ENCODE results near the gene NDE1. TPM values are rescaled to one million over a fixed set of nuclear protein-coding genes. Genes with fewer than 3 reads are reported as not detected.

NDE1 gene
- total RNA-seq, 1 experiment from 2014 or later = 60.7 TPM

DNA sequence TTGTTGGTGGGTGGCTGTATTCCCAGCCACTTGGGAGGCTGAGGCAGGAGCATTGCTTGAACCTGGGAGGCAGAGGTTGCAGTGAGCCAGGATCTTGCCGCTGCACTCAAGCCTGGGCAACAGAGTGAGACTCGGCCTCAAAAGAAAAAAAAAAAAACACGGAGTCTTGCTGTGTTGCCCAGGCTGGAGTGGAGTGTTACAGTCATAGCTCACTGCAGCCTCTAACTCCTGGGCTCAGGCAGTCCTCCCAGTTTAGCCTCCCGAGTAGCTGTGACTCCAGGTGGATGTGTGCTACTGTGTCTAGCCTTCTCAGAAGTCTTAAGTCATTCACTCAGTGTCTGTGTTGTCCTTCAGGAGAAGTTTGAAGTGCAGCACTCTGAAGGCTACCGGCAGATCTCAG, 27.4 kb downstream of the NDE1 start:
- no peak for DNase-seq
- H3K27ac Mint-ChIP-seq (ENCODE audit: unreplicated experiment) = no peak overlapping the region
- H3K9me3 ChIP-seq = no peaks in the 10 kb centered on the region
- POLR2A ChIA-PET = no interaction called here
- H3K36me3 ChIP-seq (ENCODE audit: control insufficient read depth, insufficient read depth, low read length) = no peaks in the 10 kb centered on the region; the same call in 1 of the 2 replicates
- no peaks in the 10 kb centered on the region for H3K9me3 Mint-ChIP-seq (ENCODE audit: unreplicated experiment)
- no peaks in the 10 kb centered on the region for H3K4me1 ChIP-seq
- intact Hi-C loops (cut with micrococcal nuclease; ENCODE audit: unreplicated experiment) = no loop called here
- no peak overlapping the region for H3K4me3 ChIP-seq (ENCODE audit: low read depth, low read length)
- CTCF ChIA-PET = no interaction called here
- no TSS peak for BruUV-seq (replicated peaks)
- H3K36me3 Mint-ChIP-seq (ENCODE audit: insufficient read depth, unreplicated experiment) = peaks cover 42% of the 10 kb centered on the region
- H3K27me3 Mint-ChIP-seq (ENCODE audit: insufficient read depth, unreplicated experiment) = no peaks in the 10 kb centered on the region
- H3K27me3 ChIP-seq (replicated peaks; ENCODE audit: control insufficient read depth, insufficient read depth, low read length) = no peaks in the 10 kb centered on the region
- H3K4me1 Mint-ChIP-seq (ENCODE audit: low read depth, unreplicated experiment) = no peaks in the 10 kb centered on the region
- no peak for TF ChIP-seq CTCF (IDR thresholded peaks at IDR 0.05; ENCODE audit: insufficient read depth in 1 of 2, low read depth in 1 of 2, low read length in 1 of 2, severe bottlenecking in 1 of 2, unreplicated experiment in 1 of 2)
- H3K4me3 Mint-ChIP-seq (ENCODE audit: unreplicated experiment) = no peak overlapping the region

- no peaks in the 10 kb centered on the region; the same call in 1 of the 2 replicates for H3K36me3 ChIP-seq (ENCODE audit: control insufficient read depth, insufficient read depth, low read length)
- intact Hi-C loops (cut with micrococcal nuclease; ENCODE audit: unreplicated experiment) = no loop called here
- BruUV-seq (replicated peaks) = no TSS peak
Measured at GRCh38 chr16:15682105-15682570, 32.1 kb downstream of the NDE1 start.

DNA sequence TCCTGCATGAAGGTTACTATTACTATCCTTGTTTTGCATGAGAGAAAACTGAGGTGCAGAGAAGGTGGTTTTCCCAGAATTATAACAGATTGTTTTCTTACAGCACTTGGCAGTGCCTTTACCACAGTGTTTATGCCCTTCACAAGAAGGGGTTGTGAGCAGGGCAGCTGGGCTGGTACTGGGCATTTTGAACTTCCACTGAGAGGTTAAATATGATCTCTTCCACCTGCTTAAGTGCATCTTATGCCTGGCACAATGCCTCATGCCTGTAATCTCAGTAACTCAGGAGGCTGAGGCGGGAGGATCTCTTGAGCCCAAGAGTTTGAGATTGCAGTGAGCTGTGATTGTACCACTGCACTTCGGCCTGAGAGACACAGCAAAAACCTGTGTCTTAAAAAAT, 36.2 kb downstream of the NDE1 start:
- TF ChIP-seq CTCF (IDR thresholded peaks at IDR 0.05; ENCODE audit: insufficient read depth in 1 of 2, low read depth in 1 of 2, low read length in 1 of 2, severe bottlenecking in 1 of 2, unreplicated experiment in 1 of 2) = no peak
- Mint-ChIP-seq H3K4me3 (ENCODE audit: unreplicated experiment) (no peak overlapping the region), H3K36me3 (ENCODE audit: insufficient read depth, unreplicated experiment) (peaks cover 39% of the 10 kb centered on the region), H3K27me3 (ENCODE audit: insufficient read depth, unreplicated experiment) (no peaks in the 10 kb centered on the region), H3K4me1 (ENCODE audit: low read depth, unreplicated experiment) (no peaks in the 10 kb centered on the region), H3K9me3 (ENCODE audit: unreplicated experiment) (no peaks in the 10 kb centered on the region), H3K27ac (ENCODE audit: unreplicated experiment) (no peak overlapping the region)
- ChIA-PET POLR2A (no interaction called here), CTCF (no interaction called here)
- no TSS peak for BruUV-seq (replicated peaks)
- DNase-seq = no peak
- Histone ChIP-seq H3K36me3 (ENCODE audit: control insufficient read depth, insufficient read depth, low read length) (no peaks in the 10 kb centered on the region), H3K9me3 (no peaks in the 10 kb centered on the region), H3K27me3 (replicated peaks; ENCODE audit: control insufficient read depth, insufficient read depth, low read length) (no peaks in the 10 kb centered on the region), H3K4me3 (ENCODE audit: low read depth, low read length) (no peak overlapping the region), H3K4me1 (no peaks in the 10 kb centered on the region)
- intact Hi-C loops (cut with micrococcal nuclease; ENCODE audit: unreplicated experiment) = no loop called here

More at GRCh38 chr16:15682105-15682570, 32.1 kb downstream of the NDE1 start:
- Mint-ChIP-seq H3K4me1 (ENCODE audit: low read depth, unreplicated experiment) (no peaks in the 10 kb centered on the region), H3K36me3 (ENCODE audit: insufficient read depth, unreplicated experiment) (peaks cover 47% of the 10 kb centered on the region), H3K9me3 (ENCODE audit: unreplicated experiment) (no peaks in the 10 kb centered on the region), H3K27me3 (ENCODE audit: insufficient read depth, unreplicated experiment) (no peaks in the 10 kb centered on the region), H3K4me3 (ENCODE audit: unreplicated experiment) (no peak overlapping the region), H3K27ac (ENCODE audit: unreplicated experiment) (no peak overlapping the region)
- Histone ChIP-seq H3K27me3 (replicated peaks; ENCODE audit: control insufficient read depth, insufficient read depth, low read length) (no peaks in the 10 kb centered on the region), H3K4me1 (no peaks in the 10 kb centered on the region), H3K4me3 (ENCODE audit: low read depth, low read length) (no peak overlapping the region), H3K9me3 (no peaks in the 10 kb centered on the region)
- CTCF ChIA-PET = interaction anchor here (1.0 to 1.1 kb wide), 3 partner anchors 10 to 40 kb away, joined by 3 to 15 read pairs (median 4); partner anchors contain the start of genes MARF1 and NDE1
- POLR2A ChIA-PET = no interaction called here
- peak; percentile 33 to 50 for TF ChIP-seq CTCF (IDR thresholded peaks at IDR 0.05; ENCODE audit: insufficient read depth in 1 of 2, low read depth in 1 of 2, low read length in 1 of 2, severe bottlenecking in 1 of 2, unreplicated experiment in 1 of 2)
- peak; percentile 45 to 55 for DNase-seq

All from Caco-2 (cell line).